HepG2 (cell line): Measurements from ENCODE around the gene CD300C. TPM values are rescaled to one million over a fixed set of nuclear protein-coding genes. Genes with fewer than 3 reads are reported as not detected.

Experiments
- CEBPB ChIP-seq: IDR thresholded peaks from 2 replicates; pipeline ENCODE4 v1.6.1; 2011; ENCODE audit warnings: low read depth, low read length, improper control_type of control experiment, borderline replicate concordance
- CSRNP1 ChIP-seq: sonication (generic); formaldehyde crosslinking; IDR thresholded peaks from 2 replicates; pipeline ENCODE4 v1.8.1; 2023; ENCODE audit warnings: mild to moderate bottlenecking, missing genetic modification reagents
- FOXK2 ChIP-seq: fragments of 450-650 bp; IDR thresholded peaks from 2 replicates; pipeline ENCODE4 v1.6.1; 2016
- KLF6 ChIP-seq: IDR thresholded peaks from 2 replicates; pipeline ENCODE4 v1.8.0; 2016; ENCODE audit warnings: missing biosample characterization, missing genetic modification reagents
- MAFF ChIP-seq: IDR thresholded peaks from 2 replicates; pipeline ENCODE4 v1.6.1; 2011; ENCODE audit warnings: low read depth, low read length, improper control_type of control experiment
- MTA3 ChIP-seq: sonication (generic); formaldehyde crosslinking; IDR thresholded peaks from 2 replicates; pipeline ENCODE4 v1.4.0; 2020; ENCODE audit warnings: missing genetic modification reagents
- NFIC ChIP-seq: IDR thresholded peaks from 2 replicates; pipeline ENCODE4 v1.6.1; 2012; ENCODE audit warnings: mild to moderate bottlenecking, low read length, inconsistent platforms
- POLR2AphosphoS5 ChIP-seq: IDR thresholded peaks from 2 replicates; pipeline ENCODE4 v1.6.1; 2012; ENCODE audit warnings: low read depth, low read length
- RAD51 ChIP-seq: fragments of 450-650 bp; IDR thresholded peaks from 2 replicates; pipeline ENCODE4 v1.6.1; 2016; ENCODE audit warnings: borderline replicate concordance
- RFXANK ChIP-seq: IDR thresholded peaks from 2 replicates; pipeline ENCODE4 v1.6.1; 2016
- RXRB ChIP-seq: IDR thresholded peaks from 2 replicates; pipeline ENCODE4 v1.6.1; 2016; ENCODE audit warnings: borderline replicate concordance, missing genetic modification reagents, missing compliant biosample characterization
- SCMH1 ChIP-seq: sonication (generic); formaldehyde crosslinking; IDR thresholded peaks from 2 replicates; pipeline ENCODE4 v1.9.0; 2021; ENCODE audit warnings: missing genetic modification reagents, mild to moderate bottlenecking, borderline replicate concordance
- SRF ChIP-seq: IDR thresholded peaks from 2 replicates; pipeline ENCODE4 v1.6.1; 2011; ENCODE audit warnings: mild to moderate bottlenecking, low read depth, low read length, moderate library complexity
- SRSF9 ChIP-seq: fragments of 200-400 bp; formaldehyde crosslinking; IDR thresholded peaks from 2 replicates; pipeline ENCODE4 v1.6.1; 2018; ENCODE audit warnings: borderline replicate concordance, mild to moderate bottlenecking, low read depth, low read length; ENCODE audit not compliant: insufficient read depth, poor library complexity, severe bottlenecking
- STAT6 ChIP-seq: sonication (generic); formaldehyde crosslinking; IDR thresholded peaks from 2 replicates; pipeline ENCODE4 v1.4.0; 2020; ENCODE audit warnings: missing genetic modification reagents, mild to moderate bottlenecking, borderline replicate concordance
- ZHX1 ChIP-seq: sonication (generic); formaldehyde crosslinking; IDR thresholded peaks from 2 replicates; pipeline ENCODE4 v1.8.1; 2022; ENCODE audit warnings: low read depth, mild to moderate bottlenecking, missing genetic modification reagents
- ZNF256 ChIP-seq: sonication (generic); formaldehyde crosslinking; conservative IDR thresholded peaks from 2 replicates; pipeline ENCODE4 v1.4.0; 2020; ENCODE audit warnings: missing genetic modification reagents
- ZNF276 ChIP-seq: sonication (generic); formaldehyde crosslinking; IDR thresholded peaks from 2 replicates; pipeline ENCODE4 v1.4.0; 2020; ENCODE audit warnings: mild to moderate bottlenecking, low read depth, missing genetic modification reagents
- ZNF350 ChIP-seq: sonication (generic); formaldehyde crosslinking; IDR thresholded peaks from 2 replicates; pipeline ENCODE4 v1.4.0; 2020; ENCODE audit warnings: mild to moderate bottlenecking, low read depth, missing genetic modification reagents, borderline replicate concordance
- ZNF431 ChIP-seq: sonication (generic); formaldehyde crosslinking; IDR thresholded peaks from 2 replicates; pipeline ENCODE4 v1.9.0; 2022; ENCODE audit warnings: missing genetic modification reagents, low read depth, mild to moderate bottlenecking, borderline replicate concordance
- ZNF44 ChIP-seq: sonication (generic); formaldehyde crosslinking; IDR thresholded peaks from 2 replicates; pipeline ENCODE4 v1.5.1; 2020; ENCODE audit warnings: mild to moderate bottlenecking, missing genetic modification reagents
- polyA plus RNA-seq, 8 experiments: library from polyadenylated mRNA; depleted of rRNA in 3 of 8; stranded (reverse) in 7 of 8; unstranded in 1 of 8; fragments of >200 nt; fragmentation: Illumina TruSeq in 4 of 8; extraction: Trizol in 4 of 8; gene quantifications; 2 replicates each; pipeline versions ENCODE4 v1.2.1 to v1.2.3, GENCODE V29; 2011 to 2016; ENCODE audit warnings: low read depth in 4 of 8, missing spikeins in 1 of 8, mixed read lengths in 1 of 8; ENCODE audit not compliant: insufficient read depth in 1 of 8
- total RNA-seq, 5 experiments: library from RNA; depleted of rRNA; stranded (reverse); fragments of >200 nt; fragmentation: Illumina TruSeq; extraction: Trizol; gene quantifications; 2 replicates each; pipeline ENCODE4 v1.2.3, GENCODE V29; 2016; ENCODE audit warnings: low read depth in 1 of 5

The CD300C gene
- total and polyA plus RNA-seq, 2 of the 13 experiments (the other 11 are each of a cell fraction or from before 2014, with no cell fraction given) = not detected

GRCh38 chr17:74513987-74514631, 31.8 kb downstream of the CD300C start (continued):
- TF ChIP-seq RFXANK (CRISPR knock-in tag) = no peak
- TF ChIP-seq ZNF276 (CRISPR knock-in tag) = no peak
- peak; percentile 99 for TF ChIP-seq RAD51
- no peak for TF ChIP-seq CEBPB
- no peak for TF ChIP-seq ZHX1
- no peak for TF ChIP-seq MAFF
- no peak for TF ChIP-seq SRF
- no peak for TF ChIP-seq CSRNP1 (CRISPR knock-in tag)
- TF ChIP-seq ZNF431 (CRISPR knock-in tag) = peak; percentile 22; the same call in 1 of the 2 replicates
- TF ChIP-seq ZNF44 = no peak
- no peak for TF ChIP-seq MTA3 (CRISPR knock-in tag)
- no peak for TF ChIP-seq POLR2AphosphoS5
- no peak for TF ChIP-seq KLF6 (CRISPR knock-in tag)
- peak; percentile 85; the same call in 1 of the 2 replicates for TF ChIP-seq NFIC
- TF ChIP-seq STAT6 (CRISPR knock-in tag) = no peak
- no peak for TF ChIP-seq ZNF256 (CRISPR knock-in tag)
- 0 out of 2 replicates have a peak, but pooled peaks have one; percentile 46 for TF ChIP-seq FOXK2
- no peak for TF ChIP-seq SCMH1 (CRISPR knock-in tag)
- no peak for TF ChIP-seq SRSF9
- TF ChIP-seq RXRB = no peak
- TF ChIP-seq ZNF350 (CRISPR knock-in tag) = no peak
